Esophagus squamous epithelium (tissue), 4 donors: ENCODE measurements around the gene ILKAP.

Experiments
- CTCF ChIP-seq, 6 experiments: fragments of 450-650 bp in 4 of 6; fragments of 200-600 bp in 2 of 6; sonication (generic) in 2 of 6; IDR thresholded peaks; one replicate each; pipeline ENCODE4 v1.5.1; 2016 to 2019; ENCODE audit warnings: antibody characterized with exemption in 6 of 6, mild to moderate bottlenecking in 4 of 6, moderate library complexity in 4 of 6
- POLR2A ChIP-seq, 4 donors: fragments of 450-650 bp; IDR thresholded peaks; one replicate each; pipeline ENCODE4 v1.6.1; 2017; ENCODE audit warnings: antibody characterized with exemption in 4 of 4, mild to moderate bottlenecking in 4 of 4, moderate library complexity in 3 of 4

- TF ChIP-seq CTCF (IDR thresholded peaks at IDR 0.05) = no peak
- no peak for TF ChIP-seq POLR2A (IDR thresholded peaks at IDR 0.05)
Measured at GRCh38 chr2:238128534-238129001, 74.9 kb downstream of the ILKAP start.
